ENCODE results near the gene PDE5A.
"Not testable (repeated sequence)": the region's sequence is repeated elsewhere in the genome, so short reads cannot be mapped to it uniquely, and the experiment has no call there.

Gene PDE5A

DNA sequence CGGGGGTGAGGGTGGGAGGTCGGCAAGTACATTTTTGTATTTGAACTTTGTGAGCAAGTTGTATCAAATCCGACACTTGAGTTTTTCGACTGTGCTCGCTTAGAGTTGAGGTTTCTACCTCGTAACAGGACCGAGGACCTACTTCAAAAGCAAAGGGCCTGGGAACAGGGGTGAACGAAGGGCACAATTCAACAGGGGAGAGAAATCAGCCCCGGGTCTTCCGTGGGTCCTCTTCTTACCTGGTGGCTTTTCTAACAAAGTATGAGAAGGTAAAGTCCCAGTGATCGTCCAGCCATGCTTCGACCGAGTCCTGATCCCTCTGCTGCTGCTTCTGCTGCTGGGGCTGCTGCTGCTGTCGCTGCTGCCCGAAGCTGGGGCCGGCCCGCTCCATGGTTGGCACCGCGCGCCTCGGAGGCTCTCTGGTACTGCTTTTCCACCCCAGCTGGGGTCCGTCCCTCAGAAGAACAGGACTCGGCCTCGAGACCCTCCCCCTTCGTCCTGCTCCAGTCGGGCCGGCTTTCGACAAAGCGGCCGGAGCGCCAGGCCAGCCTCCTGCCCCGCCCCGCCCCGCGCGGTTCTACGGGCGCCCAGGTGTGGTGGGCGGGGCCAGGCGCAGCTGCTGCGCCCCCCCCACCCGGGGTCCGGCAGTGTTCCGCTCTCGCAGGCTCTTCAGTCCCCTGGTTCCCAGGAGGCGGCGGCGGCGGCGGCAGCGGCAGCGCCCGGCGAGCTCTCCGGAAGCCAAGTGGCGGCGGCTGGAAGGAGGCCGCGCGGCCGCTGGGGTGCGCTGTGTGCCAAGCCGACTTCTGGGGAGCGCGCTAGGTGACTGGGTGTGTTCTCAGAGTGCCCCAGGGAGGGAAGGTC lies at the start of gene PDE5A:
Gene PDE5A, minus strand, starts transcription at position 524 of the 861 bp plus-strand sequence. Its CDS starts 133 bp downstream, at position 391.
- Mint-ChIP-seq H3K27me3 (ENCODE audit: low read depth) (peaks cover 52% of the 10 kb centered on the region), H3K9me3 (no peaks in the 10 kb centered on the region), H3K4me1 (ENCODE audit: low read depth) (peaks cover 15% of the 10 kb centered on the region), H3K27ac (no peak within 1 kb of the TSS), H3K4me3 (peak within 1 kb of the TSS; percentile 88), H3K36me3 (ENCODE audit: low read depth) (no peaks in the 10 kb centered on the region)
- DNase-seq (ENCODE audit: low spot score), result peak; percentile 72

DNA sequence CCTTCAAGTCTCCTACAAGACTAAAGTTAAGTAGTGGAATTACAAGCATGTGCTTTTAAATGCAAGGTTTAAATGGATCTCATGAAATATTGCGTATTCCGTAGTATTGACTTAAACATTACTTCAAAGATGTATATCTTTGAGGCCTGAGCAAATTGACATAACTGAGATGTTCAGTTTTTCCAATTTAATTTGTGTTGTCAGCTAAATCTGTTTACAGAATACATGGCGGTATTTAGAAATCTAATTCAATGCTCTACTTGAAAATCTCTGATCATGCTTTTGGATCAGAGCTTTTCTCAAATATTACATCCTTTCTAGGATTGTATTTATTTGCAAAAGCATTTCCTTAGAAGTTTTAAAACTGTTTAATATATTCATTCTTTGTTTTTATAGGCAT lies 47.5 kb upstream of the PDE5A start:
- Mint-ChIP-seq H3K36me3 (ENCODE audit: low read depth) (no peaks in the 10 kb centered on the region), H3K9me3 (no peaks in the 10 kb centered on the region), H3K4me3 (no peak overlapping the region), H3K4me1 (ENCODE audit: low read depth) (no peaks in the 10 kb centered on the region), H3K27me3 (ENCODE audit: low read depth) (no peaks in the 10 kb centered on the region), H3K27ac (no peak overlapping the region)
- DNase-seq (ENCODE audit: low spot score), result no peak

GRCh38 chr4:119675391-119675790 lies 46.8 kb upstream of the PDE5A start:
- H3K27me3 Mint-ChIP-seq (ENCODE audit: low read depth), result no peaks in the 10 kb centered on the region
- no peak overlapping the region for H3K27ac Mint-ChIP-seq
- H3K4me3 Mint-ChIP-seq, result no peak overlapping the region
- DNase-seq (ENCODE audit: low spot score), result no peak
- H3K4me1 Mint-ChIP-seq (ENCODE audit: low read depth), result no peaks in the 10 kb centered on the region
- H3K36me3 Mint-ChIP-seq (ENCODE audit: low read depth), result no peaks in the 10 kb centered on the region
- no peaks in the 10 kb centered on the region for H3K9me3 Mint-ChIP-seq

DNA sequence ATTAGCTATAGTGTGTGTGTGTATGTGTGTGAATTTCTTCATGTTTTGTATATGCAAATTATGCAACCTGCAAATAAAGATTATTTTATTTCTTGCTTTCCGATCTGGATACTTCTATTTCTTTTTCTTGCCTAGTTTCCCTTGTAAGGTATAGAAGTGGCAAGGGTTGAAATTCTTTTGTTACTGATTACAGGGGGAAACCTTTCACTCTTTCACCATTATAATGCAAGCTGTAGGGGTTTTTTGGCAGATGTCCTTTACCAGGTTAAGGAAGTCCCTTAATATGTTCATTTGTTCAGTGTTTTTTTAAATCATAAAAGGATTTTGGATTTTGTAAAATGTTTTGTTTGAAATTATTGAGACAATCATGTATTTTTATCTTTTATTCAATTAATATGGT lies 44.3 kb upstream of the PDE5A start:
- H3K36me3 Mint-ChIP-seq (ENCODE audit: low read depth), result no peaks in the 10 kb centered on the region
- DNase-seq (ENCODE audit: low spot score), result no peak
- H3K4me1 Mint-ChIP-seq (ENCODE audit: low read depth), result no peaks in the 10 kb centered on the region
- H3K4me3 Mint-ChIP-seq, result no peak overlapping the region
- no peaks in the 10 kb centered on the region for H3K9me3 Mint-ChIP-seq
- H3K27me3 Mint-ChIP-seq (ENCODE audit: low read depth), result no peaks in the 10 kb centered on the region
- H3K27ac Mint-ChIP-seq, result no peak overlapping the region

- DNase-seq (ENCODE audit: low spot score), result no peak
- no peaks in the 10 kb centered on the region for H3K36me3 Mint-ChIP-seq (ENCODE audit: low read depth)
- no peaks in the 10 kb centered on the region for H3K4me1 Mint-ChIP-seq (ENCODE audit: low read depth)
- H3K9me3 Mint-ChIP-seq, result no peaks in the 10 kb centered on the region
- no peak overlapping the region for H3K4me3 Mint-ChIP-seq
- no peak overlapping the region for H3K27ac Mint-ChIP-seq
- H3K27me3 Mint-ChIP-seq (ENCODE audit: low read depth), result peaks cover 2% of the 10 kb centered on the region
Observed at GRCh38 chr4:119672086-119672485, 43.5 kb upstream of the PDE5A start.

DNA sequence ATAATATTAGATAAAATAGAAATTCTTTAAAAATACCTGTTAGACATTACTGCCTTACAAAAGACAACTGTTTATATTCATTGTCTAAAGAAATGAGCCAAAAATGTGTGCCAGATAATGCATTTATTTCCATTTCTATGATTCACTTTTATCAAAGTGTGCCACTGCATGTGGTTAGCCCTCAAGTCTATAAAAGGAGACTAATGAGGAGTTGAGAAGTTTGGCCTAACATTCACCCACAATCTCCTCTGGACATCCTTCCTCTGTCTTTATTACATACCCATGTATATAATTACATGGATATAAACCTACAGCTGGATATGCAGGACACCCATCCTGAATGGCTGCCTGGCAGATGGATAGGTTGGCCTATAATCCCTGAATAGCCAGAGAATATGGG lies 42.6 kb upstream of the PDE5A start:
- Mint-ChIP-seq H3K27me3 (ENCODE audit: low read depth) (peaks cover 2% of the 10 kb centered on the region), H3K36me3 (ENCODE audit: low read depth) (no peaks in the 10 kb centered on the region), H3K4me3 (no peak overlapping the region), H3K27ac (no peak overlapping the region), H3K4me1 (ENCODE audit: low read depth) (no peaks in the 10 kb centered on the region), H3K9me3 (no peaks in the 10 kb centered on the region)
- no peak for DNase-seq (ENCODE audit: low spot score)

GRCh38 chr4:119667802-119668201 lies 39.2 kb upstream of the PDE5A start:
- H3K27ac Mint-ChIP-seq, result no peak overlapping the region
- no peaks in the 10 kb centered on the region for H3K9me3 Mint-ChIP-seq
- H3K4me3 Mint-ChIP-seq, result no peak overlapping the region
- DNase-seq (ENCODE audit: low spot score), result no peak
- no peaks in the 10 kb centered on the region for H3K4me1 Mint-ChIP-seq (ENCODE audit: low read depth)
- no peaks in the 10 kb centered on the region for H3K36me3 Mint-ChIP-seq (ENCODE audit: low read depth)
- peaks cover 2% of the 10 kb centered on the region for H3K27me3 Mint-ChIP-seq (ENCODE audit: low read depth)

DNA sequence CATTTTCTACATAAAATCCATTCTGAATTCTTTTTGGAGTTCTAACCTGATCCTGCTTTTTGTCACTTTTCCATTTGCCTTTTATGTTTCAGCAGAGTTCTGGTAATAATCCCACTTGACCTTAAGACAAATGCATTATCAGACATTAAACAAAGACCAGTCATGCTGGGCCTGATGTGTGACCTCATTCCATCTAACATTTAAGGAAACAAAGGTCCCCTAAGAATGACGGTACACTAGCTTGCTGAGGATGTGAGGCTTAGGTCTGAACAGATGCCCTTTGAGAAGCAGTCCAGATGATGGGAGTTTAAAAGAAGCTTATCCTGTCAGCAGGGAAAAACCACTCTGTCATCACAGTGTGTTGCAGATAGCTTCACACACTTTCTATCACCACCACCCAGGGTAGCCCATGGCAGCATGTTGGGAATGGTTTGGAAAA lies 38.1 kb upstream of the PDE5A start:
- Mint-ChIP-seq H3K9me3 (no peaks in the 10 kb centered on the region), H3K4me3 (no peak overlapping the region), H3K4me1 (ENCODE audit: low read depth) (no peaks in the 10 kb centered on the region), H3K36me3 (ENCODE audit: low read depth) (no peaks in the 10 kb centered on the region), H3K27ac (no peak overlapping the region), H3K27me3 (ENCODE audit: low read depth) (peaks cover 7% of the 10 kb centered on the region)
- no peak for DNase-seq (ENCODE audit: low spot score)

GRCh38 chr4:119665752-119666151 lies 37.1 kb upstream of the PDE5A start:
- H3K36me3 Mint-ChIP-seq (ENCODE audit: low read depth), result no peaks in the 10 kb centered on the region
- no peaks in the 10 kb centered on the region for H3K4me1 Mint-ChIP-seq (ENCODE audit: low read depth)
- no peak for DNase-seq (ENCODE audit: low spot score)
- H3K9me3 Mint-ChIP-seq, result no peaks in the 10 kb centered on the region
- H3K4me3 Mint-ChIP-seq, result no peak overlapping the region
- H3K27me3 Mint-ChIP-seq (ENCODE audit: low read depth), result peaks cover 7% of the 10 kb centered on the region
- no peak overlapping the region for H3K27ac Mint-ChIP-seq

- no peaks in the 10 kb centered on the region for H3K9me3 Mint-ChIP-seq
- DNase-seq (ENCODE audit: low spot score), result no peak
- H3K27ac Mint-ChIP-seq, result no peak overlapping the region
- H3K4me3 Mint-ChIP-seq, result no peak overlapping the region
- H3K27me3 Mint-ChIP-seq (ENCODE audit: low read depth), result peaks cover 7% of the 10 kb centered on the region
- no peaks in the 10 kb centered on the region for H3K4me1 Mint-ChIP-seq (ENCODE audit: low read depth)
- H3K36me3 Mint-ChIP-seq (ENCODE audit: low read depth), result no peaks in the 10 kb centered on the region
Observed at GRCh38 chr4:119664168-119664907, 35.7 kb upstream of the PDE5A start.

GRCh38 chr4:119663160-119663788 lies 34.7 kb upstream of the PDE5A start:
- H3K27ac Mint-ChIP-seq, result no peak overlapping the region
- H3K4me3 Mint-ChIP-seq, result no peak overlapping the region
- no peaks in the 10 kb centered on the region for H3K4me1 Mint-ChIP-seq (ENCODE audit: low read depth)

GRCh38 chr4:119662612-119663011 lies 34.0 kb upstream of the PDE5A start:
- not testable (repeated sequence) for H3K4me1 Mint-ChIP-seq (ENCODE audit: low read depth); DNase-seq (ENCODE audit: low spot score); H3K4me3 Mint-ChIP-seq; H3K36me3 Mint-ChIP-seq (ENCODE audit: low read depth); H3K27me3 Mint-ChIP-seq (ENCODE audit: low read depth); H3K27ac Mint-ChIP-seq; H3K9me3 Mint-ChIP-seq

More at GRCh38 chr4:119663160-119663788, 34.7 kb upstream of the PDE5A start:
- H3K27me3 Mint-ChIP-seq (ENCODE audit: low read depth), result peaks cover 7% of the 10 kb centered on the region
- DNase-seq (ENCODE audit: low spot score), result no peak
- H3K36me3 Mint-ChIP-seq (ENCODE audit: low read depth), result no peaks in the 10 kb centered on the region
- H3K9me3 Mint-ChIP-seq, result no peaks in the 10 kb centered on the region

- H3K9me3 Mint-ChIP-seq, result no peaks in the 10 kb centered on the region
- no peaks in the 10 kb centered on the region for H3K4me1 Mint-ChIP-seq (ENCODE audit: low read depth)
- peaks cover 5% of the 10 kb centered on the region for H3K27me3 Mint-ChIP-seq (ENCODE audit: low read depth)
- no peaks in the 10 kb centered on the region for H3K36me3 Mint-ChIP-seq (ENCODE audit: low read depth)
- no peak overlapping the region for H3K4me3 Mint-ChIP-seq
- no peak overlapping the region for H3K27ac Mint-ChIP-seq
- no peak for DNase-seq (ENCODE audit: low spot score)
Observed at GRCh38 chr4:119661231-119661630, 32.6 kb upstream of the PDE5A start.

- Mint-ChIP-seq H3K9me3 (no peaks in the 10 kb centered on the region), H3K4me3 (no peak overlapping the region), H3K27ac (no peak overlapping the region), H3K36me3 (ENCODE audit: low read depth) (no peaks in the 10 kb centered on the region), H3K27me3 (ENCODE audit: low read depth) (peaks cover 5% of the 10 kb centered on the region), H3K4me1 (ENCODE audit: low read depth) (no peaks in the 10 kb centered on the region)
- DNase-seq (ENCODE audit: low spot score), result no peak
Observed at GRCh38 chr4:119659576-119659975, 31.0 kb upstream of the PDE5A start.
